ENCODE data around the gene CARS1. TPM values are rescaled to one million over a fixed set of nuclear protein-coding genes. Genes with fewer than 3 reads are reported as not detected.

The CARS1 gene
- total and polyA plus RNA-seq, 2 experiments from 2014 or later = 72.9 to 95.9 TPM

DNA sequence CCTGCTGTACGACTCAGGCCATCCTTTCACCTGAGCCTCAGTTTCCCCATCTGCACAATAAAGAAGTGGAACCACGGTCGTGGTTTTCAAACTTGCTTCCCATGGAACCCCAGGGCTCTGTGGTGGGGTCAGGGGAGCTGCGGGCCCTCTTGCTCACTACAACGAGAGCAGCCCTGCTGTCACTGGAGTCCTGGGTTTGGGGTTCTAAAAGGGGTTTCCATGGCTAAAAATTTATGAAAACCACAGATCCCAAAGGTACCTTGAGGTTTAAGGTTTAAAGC is 45.4 kb upstream of the CARS1 start:
- TF ChIP-seq POLR2AphosphoS5 (IDR thresholded peaks at IDR 0.05; ENCODE audit: low read depth) = no peak
- TF ChIP-seq ZNF331 (CRISPR knock-in tag; IDR thresholded peaks at IDR 0.05; ENCODE audit: low read depth) = no peak
- TF ChIP-seq EZH2phosphoT487 (IDR thresholded peaks at IDR 0.05; ENCODE audit: unreplicated experiment) = no peak
- no peak for TF ChIP-seq ZNF462 (CRISPR knock-in tag; IDR thresholded peaks at IDR 0.05)
- no peak for TF ChIP-seq EZH2 (IDR thresholded peaks at IDR 0.05; ENCODE audit: low read depth, unreplicated experiment)
- TF ChIP-seq ZNF114 (CRISPR knock-in tag; IDR thresholded peaks at IDR 0.05) = no peak
- TF ChIP-seq, protein P1, sequence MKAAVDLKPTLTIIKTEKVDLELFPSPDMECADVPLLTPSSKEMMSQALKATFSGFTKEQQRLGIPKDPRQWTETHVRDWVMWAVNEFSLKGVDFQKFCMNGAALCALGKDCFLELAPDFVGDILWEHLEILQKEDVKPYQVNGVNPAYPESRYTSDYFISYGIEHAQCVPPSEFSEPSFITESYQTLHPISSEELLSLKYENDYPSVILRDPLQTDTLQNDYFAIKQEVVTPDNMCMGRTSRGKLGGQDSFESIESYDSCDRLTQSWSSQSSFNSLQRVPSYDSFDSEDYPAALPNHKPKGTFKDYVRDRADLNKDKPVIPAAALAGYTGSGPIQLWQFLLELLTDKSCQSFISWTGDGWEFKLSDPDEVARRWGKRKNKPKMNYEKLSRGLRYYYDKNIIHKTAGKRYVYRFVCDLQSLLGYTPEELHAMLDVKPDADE (IDR thresholded peaks at IDR 0.05) = no peak
- TF ChIP-seq NANOG (IDR thresholded peaks at IDR 0.05; ENCODE audit: borderline replicate concordance) = no peak
- TF ChIP-seq JUNB (IDR thresholded peaks at IDR 0.05; ENCODE audit: unreplicated experiment) = no peak
- TF ChIP-seq, protein P2, sequence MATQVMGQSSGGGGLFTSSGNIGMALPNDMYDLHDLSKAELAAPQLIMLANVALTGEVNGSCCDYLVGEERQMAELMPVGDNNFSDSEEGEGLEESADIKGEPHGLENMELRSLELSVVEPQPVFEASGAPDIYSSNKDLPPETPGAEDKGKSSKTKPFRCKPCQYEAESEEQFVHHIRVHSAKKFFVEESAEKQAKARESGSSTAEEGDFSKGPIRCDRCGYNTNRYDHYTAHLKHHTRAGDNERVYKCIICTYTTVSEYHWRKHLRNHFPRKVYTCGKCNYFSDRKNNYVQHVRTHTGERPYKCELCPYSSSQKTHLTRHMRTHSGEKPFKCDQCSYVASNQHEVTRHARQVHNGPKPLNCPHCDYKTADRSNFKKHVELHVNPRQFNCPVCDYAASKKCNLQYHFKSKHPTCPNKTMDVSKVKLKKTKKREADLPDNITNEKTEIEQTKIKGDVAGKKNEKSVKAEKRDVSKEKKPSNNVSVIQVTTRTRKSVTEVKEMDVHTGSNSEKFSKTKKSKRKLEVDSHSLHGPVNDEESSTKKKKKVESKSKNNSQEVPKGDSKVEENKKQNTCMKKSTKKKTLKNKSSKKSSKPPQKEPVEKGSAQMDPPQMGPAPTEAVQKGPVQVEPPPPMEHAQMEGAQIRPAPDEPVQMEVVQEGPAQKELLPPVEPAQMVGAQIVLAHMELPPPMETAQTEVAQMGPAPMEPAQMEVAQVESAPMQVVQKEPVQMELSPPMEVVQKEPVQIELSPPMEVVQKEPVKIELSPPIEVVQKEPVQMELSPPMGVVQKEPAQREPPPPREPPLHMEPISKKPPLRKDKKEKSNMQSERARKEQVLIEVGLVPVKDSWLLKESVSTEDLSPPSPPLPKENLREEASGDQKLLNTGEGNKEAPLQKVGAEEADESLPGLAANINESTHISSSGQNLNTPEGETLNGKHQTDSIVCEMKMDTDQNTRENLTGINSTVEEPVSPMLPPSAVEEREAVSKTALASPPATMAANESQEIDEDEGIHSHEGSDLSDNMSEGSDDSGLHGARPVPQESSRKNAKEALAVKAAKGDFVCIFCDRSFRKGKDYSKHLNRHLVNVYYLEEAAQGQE (IDR thresholded peaks at IDR 0.05; ENCODE audit: unreplicated experiment) = no peak
- no peak for TF ChIP-seq STAT1 (IDR thresholded peaks at IDR 0.05; ENCODE audit: unreplicated experiment)
- TF ChIP-seq CREB1 (CRISPR knock-in tag; IDR thresholded peaks at IDR 0.05; ENCODE audit: low read depth) = no peak
- no peak for TF ChIP-seq CTCF (conservative IDR thresholded peaks at IDR 0.05; ENCODE audit: low read depth in 2 of 2)
- no peaks in the 10 kb centered on the region for H3K79me2 ChIP-seq (replicated peaks; ENCODE audit: insufficient read depth)
- no peak overlapping the region for H3K27ac ChIP-seq (ENCODE audit: low read depth)
- no peak overlapping the region for H2AFZ ChIP-seq
- no peaks in the 10 kb centered on the region for H3K27me3 ChIP-seq (ENCODE audit: insufficient read depth)
- no peak overlapping the region for H3K4me3 Mint-ChIP-seq
- H4K20me1 ChIP-seq (replicated peaks; ENCODE audit: insufficient read depth) = no peaks in the 10 kb centered on the region
- no peaks in the 10 kb centered on the region for H3K4me1 ChIP-seq (ENCODE audit: insufficient read depth)
- H3K9me2 ChIP-seq (ENCODE audit: insufficient read depth) = no peaks in the 10 kb centered on the region
- DNase-seq (ENCODE audit: low spot score) = no peak
- H3K36me3 ChIP-seq (ENCODE audit: insufficient read depth) = no peaks in the 10 kb centered on the region
- no peak overlapping the region for H3K4me3 ChIP-seq
- peaks cover 10% of the 10 kb centered on the region for H3K4me1 Mint-ChIP-seq
- no peaks in the 10 kb centered on the region for H3K9me3 Mint-ChIP-seq
- no peak for ATAC-seq
- H3K4me2 ChIP-seq = no peak overlapping the region
- no peak overlapping the region for H3K27ac Mint-ChIP-seq
- no peaks in the 10 kb centered on the region for H3F3A ChIP-seq (replicated peaks; ENCODE audit: low read depth)
- H3K36me3 Mint-ChIP-seq (ENCODE audit: low read depth) = no peaks in the 10 kb centered on the region
- peaks cover 6% of the 10 kb centered on the region for H3K27me3 Mint-ChIP-seq (ENCODE audit: insufficient read depth, low read depth, poor library complexity)

All from GM23338 (cell line).